GM19395 (cell line): ENCODE results near the gene SMKR1.
"Not testable (repeated sequence)": the region's sequence is repeated elsewhere in the genome, so short reads cannot be mapped to it uniquely, and the experiment has no call there.

Experiments
- ATAC-seq: cut with Tn5 transposase; IDR thresholded peaks from one replicate; pipeline ENCODE4 v1.9.1; 2021; ENCODE audit warnings: mild to moderate bottlenecking, moderate library complexity; ENCODE audit not compliant: unreplicated experiment

SMKR1 gene

GRCh38 chr7:129524405-129524804 lies 22.1 kb downstream of the SMKR1 start:
- ATAC-seq: not testable (repeated sequence)

GRCh38 chr7:129525225-129525862 lies 23.0 kb downstream of the SMKR1 start:
- no peak for ATAC-seq

- no peak for ATAC-seq
These were observed 27.3 kb downstream of the SMKR1 start for GRCh38 chr7:129529643-129530042.

- ATAC-seq: no peak
These were observed 28.6 kb downstream of the SMKR1 start for GRCh38 chr7:129530795-129531391.

- ATAC-seq: no peak
These were observed 29.4 kb downstream of the SMKR1 start for GRCh38 chr7:129531721-129532120.

- ATAC-seq: no peak
These were observed 30.0 kb downstream of the SMKR1 start for GRCh38 chr7:129532375-129532774.

GRCh38 chr7:129534558-129535274 lies 32.4 kb downstream of the SMKR1 start:
- not testable (repeated sequence) for ATAC-seq

- ATAC-seq: no peak
These were observed 33.6 kb downstream of the SMKR1 start for GRCh38 chr7:129535896-129536295.

GRCh38 chr7:129536323-129536722 lies 34.0 kb downstream of the SMKR1 start:
- ATAC-seq: no peak

- no peak for ATAC-seq
These were observed 36.5 kb downstream of the SMKR1 start for GRCh38 chr7:129538790-129539189.

GRCh38 chr7:129540340-129540739 lies 38.0 kb downstream of the SMKR1 start:
- ATAC-seq: no peak

GRCh38 chr7:129544700-129545099 lies 42.4 kb downstream of the SMKR1 start:
- ATAC-seq: no peak

GRCh38 chr7:129550693-129551360 lies 48.5 kb downstream of the SMKR1 start:
- ATAC-seq: no peak

GRCh38 chr7:129553899-129554461 lies 51.6 kb downstream of the SMKR1 start:
- no peak for ATAC-seq

- ATAC-seq: no peak
These were observed 54.3 kb downstream of the SMKR1 start for GRCh38 chr7:129556607-129557133.

GRCh38 chr7:129557686-129558481 lies 55.6 kb downstream of the SMKR1 start:
- no peak for ATAC-seq

GRCh38 chr7:129559564-129559963 lies 57.2 kb downstream of the SMKR1 start:
- no peak for ATAC-seq

GRCh38 chr7:129560831-129561230 lies 58.5 kb downstream of the SMKR1 start:
- no peak for ATAC-seq

- ATAC-seq: no peak
These were observed 59.5 kb downstream of the SMKR1 start for GRCh38 chr7:129561677-129562359.
